ENCODE data around the gene COA3.

COA3 gene

DNA sequence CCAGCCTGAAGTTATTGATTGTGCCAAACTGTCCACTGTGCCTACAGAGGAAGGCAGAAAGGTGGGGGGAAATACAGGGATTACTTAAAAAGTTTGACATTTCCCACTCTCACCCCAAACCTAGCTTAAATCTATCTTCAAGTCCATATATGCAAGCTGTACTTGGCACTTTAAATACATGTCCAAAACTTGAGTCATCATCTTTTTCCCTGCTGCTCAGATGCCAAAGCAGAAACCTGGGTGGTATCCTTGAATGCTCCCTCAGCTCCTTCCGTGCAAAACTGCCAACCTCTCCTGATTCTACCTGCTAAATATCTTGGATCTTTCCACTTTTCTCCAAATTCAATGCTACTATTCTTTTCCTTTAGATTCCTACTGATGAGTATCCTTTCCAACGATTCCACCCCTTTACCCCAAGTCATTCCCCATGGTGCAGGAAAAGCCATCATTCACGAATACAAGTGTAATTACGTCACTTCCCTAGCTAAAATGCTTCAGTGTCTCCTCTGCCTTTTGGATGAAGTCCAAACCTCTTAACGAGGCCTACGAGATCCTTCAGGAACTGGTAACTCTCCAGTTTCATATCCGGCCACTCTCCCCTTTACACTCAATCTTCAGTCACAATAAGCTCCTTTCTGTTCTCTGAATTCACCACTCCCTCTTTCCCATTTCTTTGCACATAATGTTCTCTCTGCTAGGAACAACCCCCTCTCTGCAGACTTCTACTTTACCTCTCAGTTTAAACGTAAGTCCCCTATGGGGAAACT is 16.3 kb upstream of the COA3 start:
- TF ChIP-seq, protein P1, sequence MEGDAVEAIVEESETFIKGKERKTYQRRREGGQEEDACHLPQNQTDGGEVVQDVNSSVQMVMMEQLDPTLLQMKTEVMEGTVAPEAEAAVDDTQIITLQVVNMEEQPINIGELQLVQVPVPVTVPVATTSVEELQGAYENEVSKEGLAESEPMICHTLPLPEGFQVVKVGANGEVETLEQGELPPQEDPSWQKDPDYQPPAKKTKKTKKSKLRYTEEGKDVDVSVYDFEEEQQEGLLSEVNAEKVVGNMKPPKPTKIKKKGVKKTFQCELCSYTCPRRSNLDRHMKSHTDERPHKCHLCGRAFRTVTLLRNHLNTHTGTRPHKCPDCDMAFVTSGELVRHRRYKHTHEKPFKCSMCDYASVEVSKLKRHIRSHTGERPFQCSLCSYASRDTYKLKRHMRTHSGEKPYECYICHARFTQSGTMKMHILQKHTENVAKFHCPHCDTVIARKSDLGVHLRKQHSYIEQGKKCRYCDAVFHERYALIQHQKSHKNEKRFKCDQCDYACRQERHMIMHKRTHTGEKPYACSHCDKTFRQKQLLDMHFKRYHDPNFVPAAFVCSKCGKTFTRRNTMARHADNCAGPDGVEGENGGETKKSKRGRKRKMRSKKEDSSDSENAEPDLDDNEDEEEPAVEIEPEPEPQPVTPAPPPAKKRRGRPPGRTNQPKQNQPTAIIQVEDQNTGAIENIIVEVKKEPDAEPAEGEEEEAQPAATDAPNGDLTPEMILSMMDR (conservative IDR thresholded peaks at IDR 0.05; ENCODE audit: low read depth, low read length), result no peak
- DNase-seq (ENCODE audit: low read depth), result peak; percentile 44
- no peak overlapping the region for H3K4me3 ChIP-seq (ENCODE audit: low read depth, low read length)

- H3K4me3 ChIP-seq (ENCODE audit: low read depth, low read length), result no peak overlapping the region
- TF ChIP-seq, protein P1 (conservative IDR thresholded peaks at IDR 0.05; ENCODE audit: low read depth, low read length), result no peak
- peak; percentile 87 for DNase-seq (ENCODE audit: low read depth)
These were observed 10.7 kb upstream of the COA3 start for GRCh38 chr17:42809250-42809649.

DNA sequence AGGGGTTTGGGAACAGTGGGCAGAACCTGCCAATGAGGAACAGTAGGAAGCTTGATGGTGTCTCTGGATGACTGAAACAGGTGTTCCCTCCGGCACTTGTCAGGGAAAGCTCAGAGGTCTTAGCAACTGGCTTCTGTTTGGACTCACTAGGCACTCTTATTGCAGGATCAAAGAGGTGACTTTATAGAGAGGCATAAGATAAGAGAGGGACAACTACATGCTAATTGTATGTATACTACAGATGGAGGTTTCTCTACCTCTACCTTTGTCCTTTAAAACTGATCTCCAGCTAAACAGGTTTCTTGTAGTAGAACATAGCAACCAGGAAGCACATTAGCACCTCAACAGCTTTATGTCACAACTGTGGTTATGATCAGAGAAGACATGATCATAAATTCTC is 7.7 kb upstream of the COA3 start:
- TF ChIP-seq, protein P1 (conservative IDR thresholded peaks at IDR 0.05; ENCODE audit: low read depth, low read length), result no peak
- H3K4me3 ChIP-seq (ENCODE audit: low read depth, low read length), result no peak overlapping the region
- no peak for DNase-seq (ENCODE audit: low read depth)

- H3K4me3 ChIP-seq (ENCODE audit: low read depth, low read length), result no peak overlapping the region
- TF ChIP-seq, protein P1 (conservative IDR thresholded peaks at IDR 0.05; ENCODE audit: low read depth, low read length), result no peak
- DNase-seq (ENCODE audit: low read depth), result no peak
These were observed 6.4 kb upstream of the COA3 start for GRCh38 chr17:42804918-42805367.

DNA sequence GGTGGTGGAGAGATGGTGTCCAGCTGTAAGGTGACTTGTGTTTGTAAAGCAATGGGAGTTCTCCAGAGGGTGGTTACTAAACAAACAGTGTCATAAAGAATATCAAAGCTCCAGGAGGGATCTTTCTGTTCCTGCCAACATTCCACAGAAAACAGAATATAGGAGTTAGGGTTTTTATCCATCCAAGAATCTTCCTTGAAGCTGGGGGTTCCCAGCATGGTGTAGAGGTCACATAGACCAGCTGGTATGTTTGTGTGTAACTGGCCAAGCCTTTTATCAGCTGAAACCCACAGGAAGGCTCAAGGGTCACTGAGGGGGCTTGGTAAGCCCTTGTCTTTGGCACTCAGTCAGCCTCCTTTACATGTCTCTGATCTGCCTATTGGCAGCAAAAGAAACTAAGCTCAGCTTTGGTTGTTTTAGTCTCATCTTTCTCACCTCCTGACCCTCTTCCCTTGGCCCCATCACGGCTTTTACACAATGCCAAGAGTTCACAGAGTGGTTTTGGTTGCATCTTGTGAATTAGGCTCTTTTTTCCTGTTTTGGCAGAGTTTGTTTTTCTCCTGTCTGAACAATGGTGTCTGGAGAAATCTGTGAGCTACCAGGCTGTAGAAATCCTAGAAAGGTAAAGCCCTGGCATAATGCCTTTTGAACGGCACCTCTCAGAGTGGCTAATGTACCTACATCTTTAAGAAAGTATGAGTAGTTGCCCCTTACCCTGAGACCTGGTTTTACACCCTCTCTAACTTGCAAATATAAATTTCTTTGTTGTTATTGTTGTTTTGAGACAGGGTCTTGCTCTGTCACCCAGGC is 4.8 kb upstream of the COA3 start:
- no peak overlapping the region for H3K4me3 ChIP-seq (ENCODE audit: low read depth, low read length)
- TF ChIP-seq, protein P1 (conservative IDR thresholded peaks at IDR 0.05; ENCODE audit: low read depth, low read length), result no peak
- peak; percentile 90 for DNase-seq (ENCODE audit: low read depth)

GRCh38 chr17:42798011-42798382 is 507 bp downstream of the COA3 start:
- peak overlapping the region; percentile 98 for H3K4me3 ChIP-seq (ENCODE audit: low read depth, low read length)
- DNase-seq (ENCODE audit: low read depth), result no peak
- TF ChIP-seq, protein P1 (conservative IDR thresholded peaks at IDR 0.05; ENCODE audit: low read depth, low read length), result no peak
